GM12878 (cell line): ENCODE results near the gene SYMPK.

Source experiments
- BMI1 ChIP-seq: fragments of 450-650 bp; IDR thresholded peaks from 2 replicates; pipeline ENCODE4 v1.6.1; 2016; ENCODE audit warnings: mild to moderate bottlenecking, moderate library complexity, borderline replicate concordance
- CTCF ChIP-seq, 3 experiments: IDR thresholded peaks in 2 of 3; conservative IDR thresholded peaks in 1 of 3; 2 replicates each; pipeline ENCODE4 v1.5.1; 2011; ENCODE audit warnings: low read depth in 3 of 3, low read length in 3 of 3, mild to moderate bottlenecking in 3 of 3, control low read depth in 2 of 3, moderate library complexity in 2 of 3, inconsistent platforms in 1 of 3, mixed read lengths in 1 of 3; ENCODE audit not compliant: control insufficient read depth in 2 of 3, insufficient read depth in 1 of 3; ENCODE audit errors: extremely low read depth in 1 of 3
- HCFC1 ChIP-seq: fragments of 150-350 bp; IDR thresholded peaks from 2 replicates; pipeline ENCODE4 v1.6.1; 2014; ENCODE audit warnings: low read length
- IKZF1 ChIP-seq: fragments of 450-650 bp; conservative IDR thresholded peaks from 2 replicates; pipeline ENCODE4 v1.6.1; 2017; ENCODE audit warnings: antibody characterized with exemption, mild to moderate bottlenecking
- POLR2A ChIP-seq: IDR thresholded peaks from 2 replicates; pipeline ENCODE4 v1.6.1; 2011; ENCODE audit warnings: low read depth, mild to moderate bottlenecking, low read length
- POU2F2 ChIP-seq: IDR thresholded peaks from 3 replicates; pipeline ENCODE4 v1.6.1; 2011; ENCODE audit warnings: low read depth, mild to moderate bottlenecking, low read length, borderline replicate concordance

DNA sequence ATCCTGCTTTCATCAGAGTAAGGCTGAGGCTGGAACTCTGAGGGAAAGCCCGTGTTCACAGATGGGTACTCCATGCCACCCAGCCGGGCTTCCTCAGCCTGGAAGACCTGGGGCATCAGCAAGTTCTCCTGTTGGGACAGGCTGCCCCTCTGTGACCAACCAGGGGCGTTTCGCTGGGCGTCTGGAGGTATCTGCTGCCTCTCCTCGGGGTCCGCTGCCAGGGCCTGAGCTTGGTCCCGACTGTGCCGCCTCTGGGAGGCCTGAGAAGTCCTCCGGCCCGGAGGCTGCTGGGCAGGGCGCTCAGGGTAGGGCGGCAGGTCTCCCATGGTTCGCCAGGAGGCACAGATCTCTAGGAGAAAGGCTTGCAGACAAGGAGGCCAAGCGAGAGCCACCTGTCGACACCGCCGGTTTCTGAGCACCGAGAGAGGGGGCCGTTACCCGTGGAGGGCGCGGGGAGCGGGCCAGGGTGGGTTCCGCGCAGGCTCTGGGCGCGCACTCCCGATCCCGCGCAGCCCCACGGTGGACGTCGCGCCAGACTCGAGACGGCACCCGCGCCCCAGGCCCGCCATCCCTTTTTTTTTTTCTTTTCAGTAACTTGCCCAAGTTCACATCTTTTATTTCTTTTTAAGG lies 48.0 kb downstream of the SYMPK start, which contains the start of gene RSPH6A:
- TF ChIP-seq CTCF (IDR thresholded peaks at IDR 0.05 in 2 of 3, conservative IDR thresholded peaks at IDR 0.05 in 1 of 3; ENCODE audit: control insufficient read depth in 2 of 3, extremely low read depth in 1 of 3, insufficient read depth in 1 of 3, low read depth in 3 of 3, low read length in 3 of 3) (no peak), POLR2A (no peak; the same call in none of the 2 replicates), POU2F2 (no peak), IKZF1 (no peak), HCFC1 (no peak), BMI1 (no peak)
